Type B pancreatic cell (in vitro differentiated cells): ENCODE results near the gene ASCC3. TPM values are rescaled to one million over a fixed set of nuclear protein-coding genes. Genes with fewer than 3 reads are reported as not detected.

Experiments
- DNase-seq: peaks from one replicate; pipeline ENCODE4 v3.0.0; 2021; ENCODE audit warnings: mixed read lengths; ENCODE audit not compliant: unreplicated experiment; ENCODE audit errors: extremely low spot score
- H3K27ac Mint-ChIP-seq: 2 replicates; pipeline ENCODE4 v1.8.0; 2021; ENCODE audit warnings: mild to moderate bottlenecking, mixed read lengths
- H3K27me3 Mint-ChIP-seq: 2 replicates; pipeline ENCODE4 v1.8.0; 2021; ENCODE audit warnings: mixed read lengths
- H3K36me3 Mint-ChIP-seq: 2 replicates; pipeline ENCODE4 v1.8.0; 2021; ENCODE audit warnings: mixed read lengths
- H3K4me1 Mint-ChIP-seq: one replicate; pipeline ENCODE4 v1.8.0; 2021; ENCODE audit warnings: mixed read lengths; ENCODE audit not compliant: unreplicated experiment
- H3K4me3 Mint-ChIP-seq: 2 replicates; pipeline ENCODE4 v1.8.0; 2021; ENCODE audit warnings: mild to moderate bottlenecking, mixed read lengths
- H3K9me3 Mint-ChIP-seq: 2 replicates; pipeline ENCODE4 v1.8.0; 2021; ENCODE audit warnings: mixed read lengths
- total RNA-seq: library from RNA; stranded (reverse); gene quantifications from 2 replicates; pipeline ENCODE4 v1.2.1, GENCODE V29; 2021; ENCODE audit warnings: low replicate concordance
- TF ChIP-seq, protein P1 (sequence below): fragments of 200-600 bp; sonication (generic); conservative IDR thresholded peaks from 2 replicates; pipeline ENCODE4 v1.5.0; 2021; ENCODE audit warnings: antibody characterized with exemption, mild to moderate bottlenecking

ASCC3 gene
- total RNA-seq, 1 donor from 2014 or later = 51.2 TPM

DNA sequence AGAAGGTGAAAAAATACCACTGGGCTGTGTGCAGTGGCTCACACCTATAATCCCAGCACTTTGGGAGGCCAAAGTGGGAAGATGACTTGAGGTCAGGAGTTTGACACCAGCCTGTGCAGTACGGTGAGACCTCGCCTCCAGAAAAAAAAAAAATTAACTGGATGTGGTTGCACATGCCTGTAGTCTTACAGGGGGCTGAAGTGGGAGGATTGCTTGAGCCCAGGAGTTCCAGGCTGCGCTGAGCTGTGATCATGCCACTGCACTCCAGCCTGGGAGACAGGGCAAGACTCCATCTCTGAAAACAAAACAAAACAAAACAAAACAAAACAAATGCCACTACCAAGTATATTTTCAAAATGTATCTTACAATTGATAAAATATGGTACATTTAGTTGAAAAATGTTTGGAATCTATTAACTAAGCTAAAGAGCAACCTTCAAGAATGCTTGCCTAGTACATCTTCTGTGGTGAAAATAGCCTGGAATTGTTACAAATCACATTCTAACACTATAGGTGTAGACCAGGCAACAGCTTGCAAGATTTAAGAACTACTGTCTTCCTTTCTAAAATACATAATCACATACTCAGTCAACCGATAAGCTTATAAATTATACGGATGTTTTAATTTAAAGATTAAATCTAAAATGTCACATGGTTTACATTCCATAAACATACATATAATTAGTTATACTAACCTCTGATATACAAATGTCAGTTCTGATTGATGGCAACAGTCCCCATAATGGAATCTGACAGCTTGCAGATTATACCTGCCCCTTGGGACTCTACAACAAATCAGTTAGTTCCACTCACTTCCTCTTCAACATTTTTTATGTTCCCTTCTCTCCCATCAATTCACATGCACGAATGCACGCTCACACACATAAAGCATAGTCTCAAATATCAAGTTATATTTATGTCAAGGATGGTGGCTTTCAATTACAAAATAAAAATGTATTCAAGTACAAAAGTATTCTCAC lies 150.8 kb downstream of the ASCC3 start:
- peaks cover 4% of the 10 kb centered on the region for H3K36me3 Mint-ChIP-seq
- no peaks in the 10 kb centered on the region for H3K4me1 Mint-ChIP-seq
- no peaks in the 10 kb centered on the region for H3K27me3 Mint-ChIP-seq
- TF ChIP-seq, protein P1, sequence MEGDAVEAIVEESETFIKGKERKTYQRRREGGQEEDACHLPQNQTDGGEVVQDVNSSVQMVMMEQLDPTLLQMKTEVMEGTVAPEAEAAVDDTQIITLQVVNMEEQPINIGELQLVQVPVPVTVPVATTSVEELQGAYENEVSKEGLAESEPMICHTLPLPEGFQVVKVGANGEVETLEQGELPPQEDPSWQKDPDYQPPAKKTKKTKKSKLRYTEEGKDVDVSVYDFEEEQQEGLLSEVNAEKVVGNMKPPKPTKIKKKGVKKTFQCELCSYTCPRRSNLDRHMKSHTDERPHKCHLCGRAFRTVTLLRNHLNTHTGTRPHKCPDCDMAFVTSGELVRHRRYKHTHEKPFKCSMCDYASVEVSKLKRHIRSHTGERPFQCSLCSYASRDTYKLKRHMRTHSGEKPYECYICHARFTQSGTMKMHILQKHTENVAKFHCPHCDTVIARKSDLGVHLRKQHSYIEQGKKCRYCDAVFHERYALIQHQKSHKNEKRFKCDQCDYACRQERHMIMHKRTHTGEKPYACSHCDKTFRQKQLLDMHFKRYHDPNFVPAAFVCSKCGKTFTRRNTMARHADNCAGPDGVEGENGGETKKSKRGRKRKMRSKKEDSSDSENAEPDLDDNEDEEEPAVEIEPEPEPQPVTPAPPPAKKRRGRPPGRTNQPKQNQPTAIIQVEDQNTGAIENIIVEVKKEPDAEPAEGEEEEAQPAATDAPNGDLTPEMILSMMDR = no peak
- no peak for DNase-seq
- no peak overlapping the region for H3K27ac Mint-ChIP-seq
- no peak overlapping the region for H3K4me3 Mint-ChIP-seq
- no peaks in the 10 kb centered on the region for H3K9me3 Mint-ChIP-seq

DNA sequence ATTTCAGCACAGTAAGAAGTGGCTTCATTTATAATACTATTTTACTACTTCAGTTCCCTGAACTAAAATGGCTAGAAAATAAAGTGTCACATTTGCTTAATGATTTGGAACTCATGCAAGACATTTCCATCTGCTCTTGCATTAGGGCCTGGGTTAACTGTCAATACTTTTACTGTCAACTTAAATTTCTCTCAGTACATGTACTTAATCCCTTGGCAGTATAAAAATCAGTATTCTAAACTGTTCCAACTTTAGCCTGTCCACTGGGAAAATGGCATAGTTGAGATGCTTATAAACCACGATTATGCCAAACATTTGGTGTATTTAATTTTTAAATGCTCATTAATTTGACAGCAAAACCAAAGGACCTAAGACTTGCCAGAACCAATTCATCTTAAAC lies 154.5 kb downstream of the ASCC3 start:
- Mint-ChIP-seq H3K27ac (no peak overlapping the region), H3K4me1 (no peaks in the 10 kb centered on the region), H3K27me3 (no peaks in the 10 kb centered on the region), H3K36me3 (peaks cover 10% of the 10 kb centered on the region), H3K9me3 (no peaks in the 10 kb centered on the region), H3K4me3 (no peak overlapping the region)
- TF ChIP-seq, protein P1 = no peak
- DNase-seq = no peak

DNA sequence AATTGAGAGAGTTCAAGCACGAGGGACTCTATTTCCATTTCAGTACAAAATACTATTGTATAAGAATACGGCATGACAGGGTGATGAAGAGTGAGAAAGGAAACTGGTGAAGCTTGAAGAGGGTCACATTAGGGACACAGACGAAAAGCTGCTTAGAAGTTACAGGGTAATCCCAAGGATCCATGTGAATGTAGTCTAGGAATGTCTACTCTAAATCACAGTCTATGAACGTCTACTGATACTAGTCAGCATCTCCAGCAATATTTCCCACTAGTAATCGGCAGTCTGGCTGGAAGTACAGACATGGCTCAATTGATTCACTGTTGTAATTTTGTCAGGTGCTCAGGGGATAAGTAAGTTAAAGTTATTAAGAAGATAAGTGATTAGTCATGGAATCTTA lies 156.4 kb downstream of the ASCC3 start:
- no peak for DNase-seq
- Mint-ChIP-seq H3K36me3 (peaks cover 14% of the 10 kb centered on the region), H3K9me3 (no peaks in the 10 kb centered on the region), H3K4me1 (no peaks in the 10 kb centered on the region), H3K27me3 (no peaks in the 10 kb centered on the region), H3K4me3 (no peak overlapping the region), H3K27ac (no peak overlapping the region)
- TF ChIP-seq, protein P1 = no peak

DNA sequence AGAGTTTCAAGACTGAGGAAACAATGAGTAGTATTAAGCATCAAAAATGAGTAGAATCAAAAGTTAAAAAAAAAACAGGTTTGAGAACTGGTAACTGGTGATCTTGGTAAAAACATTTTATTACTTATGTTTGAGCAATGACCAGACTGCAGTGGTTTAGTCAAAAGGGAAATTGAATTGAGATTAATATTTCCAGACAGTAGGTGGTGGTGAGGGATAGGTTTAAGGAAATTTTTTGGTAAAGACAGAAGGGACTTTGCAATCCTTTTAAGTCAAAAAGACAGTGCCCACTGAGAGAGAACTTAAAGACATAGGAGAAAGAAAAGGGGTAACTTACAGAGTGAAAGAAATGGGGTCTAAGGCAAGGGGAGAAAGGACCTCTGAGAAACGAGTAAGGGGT lies 156.9 kb downstream of the ASCC3 start:
- Mint-ChIP-seq H3K27me3 (no peaks in the 10 kb centered on the region), H3K4me3 (no peak overlapping the region), H3K9me3 (no peaks in the 10 kb centered on the region), H3K4me1 (no peaks in the 10 kb centered on the region), H3K36me3 (peaks cover 15% of the 10 kb centered on the region), H3K27ac (no peak overlapping the region)
- no peak for DNase-seq
- TF ChIP-seq, protein P1 = no peak

DNA sequence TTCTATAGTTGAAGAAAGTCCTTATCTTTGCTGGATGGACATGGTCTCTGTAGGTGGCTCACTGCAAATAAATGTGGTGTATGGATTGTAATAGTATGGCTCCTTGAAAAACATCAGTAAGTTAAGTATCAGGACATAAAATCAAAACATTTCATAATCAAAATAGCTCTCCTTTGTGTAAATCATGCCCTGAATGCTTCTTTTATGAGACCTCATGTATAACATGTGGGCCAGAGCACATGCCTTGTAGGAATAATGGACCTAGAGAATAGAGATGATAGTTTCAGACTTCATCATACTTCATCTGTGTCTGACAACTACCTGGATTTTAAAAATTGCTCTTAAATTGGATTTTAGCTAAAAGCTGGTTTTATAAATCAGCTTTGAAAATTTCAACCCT lies 159.9 kb downstream of the ASCC3 start:
- H3K27ac Mint-ChIP-seq = no peak overlapping the region
- no peaks in the 10 kb centered on the region for H3K9me3 Mint-ChIP-seq
- no peak for DNase-seq
- no peaks in the 10 kb centered on the region for H3K27me3 Mint-ChIP-seq
- TF ChIP-seq, protein P1 = no peak
- H3K4me1 Mint-ChIP-seq = no peaks in the 10 kb centered on the region
- H3K36me3 Mint-ChIP-seq = peaks cover 15% of the 10 kb centered on the region
- H3K4me3 Mint-ChIP-seq = no peak overlapping the region
